Epidermal melanocyte (primary cell): Measurements from ENCODE around the gene RBBP6.
"Not testable (repeated sequence)": the region's sequence is repeated elsewhere in the genome, so short reads cannot be mapped to it uniquely, and the experiment has no call there.

Source experiments
- DNase-seq: peaks from one replicate; pipeline ENCODE4 v3.0.0; 2011; ENCODE audit warnings: low spot score; ENCODE audit not compliant: insufficient read length

Gene RBBP6

GRCh38 chr16:24562811-24563210 lies 23.4 kb downstream of the RBBP6 start:
- DNase-seq: no peak

GRCh38 chr16:24568392-24568791 lies 29.0 kb downstream of the RBBP6 start:
- no peak for DNase-seq

DNA sequence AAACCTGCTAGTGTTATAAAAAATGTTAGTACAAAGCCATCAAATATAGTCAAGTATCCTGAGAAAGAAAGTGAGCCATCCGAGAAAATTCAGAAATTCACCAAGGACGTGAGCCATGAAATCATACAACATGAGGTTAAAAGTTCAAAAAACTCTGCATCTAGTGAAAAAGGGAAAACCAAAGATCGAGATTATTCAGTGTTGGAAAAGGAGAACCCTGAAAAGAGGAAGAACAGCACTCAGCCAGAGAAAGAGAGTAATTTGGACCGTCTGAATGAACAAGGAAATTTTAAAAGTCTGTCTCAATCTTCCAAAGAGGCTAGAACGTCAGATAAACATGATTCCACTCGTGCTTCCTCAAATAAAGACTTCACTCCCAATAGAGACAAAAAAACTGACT lies 31.7 kb downstream of the RBBP6 start:
- DNase-seq: no peak

DNA sequence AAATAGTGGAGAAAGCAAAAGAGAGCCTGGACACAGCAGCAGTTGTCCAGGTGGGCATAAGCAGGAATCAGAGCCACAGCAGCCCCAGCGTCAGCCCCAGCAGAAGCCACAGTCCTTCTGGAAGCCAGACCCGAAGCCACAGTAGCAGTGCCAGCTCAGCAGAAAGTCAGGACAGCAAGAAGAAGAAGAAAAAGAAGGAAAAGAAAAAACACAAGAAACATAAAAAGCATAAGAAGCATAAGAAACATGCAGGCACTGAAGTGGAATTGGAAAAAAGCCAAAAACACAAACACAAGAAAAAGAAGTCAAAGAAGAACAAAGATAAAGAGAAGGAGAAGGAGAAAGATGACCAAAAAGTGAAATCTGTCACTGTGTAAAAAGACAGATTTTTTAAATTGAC lies 32.7 kb downstream of the RBBP6 start:
- DNase-seq: no peak

- DNase-seq: no peak
These were observed 33.8 kb downstream of the RBBP6 start for GRCh38 chr16:24573141-24573540.

DNA sequence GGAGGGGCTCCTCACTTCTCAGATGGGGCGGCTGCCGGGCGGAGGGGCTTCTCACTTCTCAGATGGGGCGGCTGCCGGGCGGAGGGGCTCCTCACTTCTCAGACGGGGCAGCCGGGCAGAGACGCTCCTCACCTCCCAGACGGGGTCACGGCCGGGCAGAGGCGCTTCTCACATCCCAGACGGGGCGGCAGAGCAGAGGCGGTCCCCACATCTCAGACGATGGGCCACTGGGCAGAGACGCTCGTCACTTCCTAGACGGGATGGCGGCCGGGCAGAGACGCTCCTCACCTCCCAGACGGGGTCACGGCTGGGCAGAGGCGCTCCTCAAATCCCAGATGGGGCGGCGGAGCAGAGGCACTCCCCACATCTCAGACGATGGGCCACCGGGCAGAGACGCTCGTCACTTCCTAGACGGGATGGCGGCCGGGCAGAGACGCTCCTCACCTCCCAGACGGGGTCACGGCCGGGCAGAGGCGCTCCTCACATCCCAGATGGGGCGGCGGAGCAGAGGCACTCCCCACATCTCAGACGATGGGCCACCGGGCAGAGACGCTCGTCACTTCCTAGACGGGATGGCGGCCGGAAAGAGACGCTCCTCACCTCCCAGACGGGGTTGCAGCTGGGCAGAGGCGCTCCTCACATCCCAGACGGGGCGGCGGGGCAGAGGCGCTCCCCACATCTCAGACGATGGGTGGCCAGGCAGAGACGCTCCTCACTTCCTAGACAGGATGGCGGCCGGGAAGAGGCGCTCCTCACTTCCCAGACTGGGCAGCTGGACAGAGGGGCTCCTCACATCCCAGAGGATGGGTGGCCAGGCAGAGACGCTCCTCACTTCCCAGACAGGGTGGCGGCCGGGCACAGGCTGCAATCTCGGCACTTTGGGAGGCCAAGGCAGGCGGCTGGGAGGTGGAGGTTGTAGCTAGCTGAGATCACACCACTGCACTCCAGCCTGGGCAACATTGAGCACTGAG lies 35.4 kb downstream of the RBBP6 start:
- DNase-seq: not testable (repeated sequence)

DNA sequence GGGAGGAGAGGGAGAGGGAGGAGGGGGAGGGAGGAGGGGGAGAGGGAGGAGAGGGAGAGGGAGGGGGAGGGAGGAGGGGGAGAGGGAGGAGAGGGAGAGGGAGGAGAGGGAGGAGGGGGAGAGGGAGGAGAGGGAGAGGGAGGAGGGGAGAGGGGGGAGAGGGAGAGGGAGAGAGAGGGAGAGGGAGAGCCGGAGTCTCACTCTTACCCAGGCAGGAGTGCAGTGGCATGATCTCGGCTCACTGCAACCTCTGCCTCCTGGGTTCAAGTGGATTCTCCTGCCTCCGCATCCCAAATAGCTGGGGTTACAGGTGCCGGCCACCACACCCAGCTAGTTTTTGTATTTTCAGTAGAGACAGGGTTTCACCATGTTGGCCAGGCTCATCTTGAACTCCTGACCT lies 36.4 kb downstream of the RBBP6 start:
- DNase-seq: not testable (repeated sequence)

DNA sequence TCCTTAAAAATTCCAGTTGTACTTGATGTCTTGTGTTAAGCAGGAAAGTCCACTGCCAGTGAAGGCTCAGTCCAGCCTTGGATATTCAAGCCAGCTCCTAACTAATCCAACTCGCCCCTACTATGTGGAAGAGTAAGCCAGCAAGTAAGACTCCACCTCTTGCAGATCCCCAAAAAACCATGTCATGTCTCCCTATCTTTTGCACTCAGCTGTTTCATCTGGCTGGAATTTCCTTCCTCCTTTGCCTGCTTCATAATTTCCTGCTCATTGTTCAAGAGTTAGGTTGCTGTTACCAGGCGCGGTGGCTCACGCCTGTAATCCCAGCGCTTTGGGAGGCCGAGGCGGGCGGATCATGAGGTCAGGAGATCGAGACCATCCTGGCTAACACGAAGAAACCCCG lies 37.8 kb downstream of the RBBP6 start:
- DNase-seq: no peak

GRCh38 chr16:24580665-24581064 lies 41.3 kb downstream of the RBBP6 start:
- DNase-seq: no peak

- no peak for DNase-seq
These were observed 44.1 kb downstream of the RBBP6 start for GRCh38 chr16:24583494-24583893.

DNA sequence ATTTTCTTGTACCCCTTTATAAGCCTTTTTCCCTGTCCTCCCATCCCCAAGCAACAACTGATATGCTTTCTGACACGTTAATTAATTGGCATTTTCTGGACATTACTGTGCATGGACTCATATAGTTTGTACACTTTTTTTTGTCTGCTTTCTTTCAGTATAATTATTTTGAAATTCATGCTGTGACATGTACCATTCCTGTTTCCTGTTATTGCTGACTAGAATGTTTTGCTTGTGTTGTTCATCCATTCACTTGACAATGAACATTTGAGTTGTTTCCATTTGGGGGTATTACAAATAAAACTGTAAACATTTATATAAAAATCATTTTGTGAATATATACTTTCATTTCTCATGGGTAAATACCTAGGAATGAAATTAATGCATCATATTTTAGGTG lies 50.6 kb downstream of the RBBP6 start:
- DNase-seq: no peak

- no peak for DNase-seq
These were observed 59.5 kb downstream of the RBBP6 start for GRCh38 chr16:24598777-24599437.

GRCh38 chr16:24609417-24609739 lies 70.0 kb downstream of the RBBP6 start:
- DNase-seq: no peak

DNA sequence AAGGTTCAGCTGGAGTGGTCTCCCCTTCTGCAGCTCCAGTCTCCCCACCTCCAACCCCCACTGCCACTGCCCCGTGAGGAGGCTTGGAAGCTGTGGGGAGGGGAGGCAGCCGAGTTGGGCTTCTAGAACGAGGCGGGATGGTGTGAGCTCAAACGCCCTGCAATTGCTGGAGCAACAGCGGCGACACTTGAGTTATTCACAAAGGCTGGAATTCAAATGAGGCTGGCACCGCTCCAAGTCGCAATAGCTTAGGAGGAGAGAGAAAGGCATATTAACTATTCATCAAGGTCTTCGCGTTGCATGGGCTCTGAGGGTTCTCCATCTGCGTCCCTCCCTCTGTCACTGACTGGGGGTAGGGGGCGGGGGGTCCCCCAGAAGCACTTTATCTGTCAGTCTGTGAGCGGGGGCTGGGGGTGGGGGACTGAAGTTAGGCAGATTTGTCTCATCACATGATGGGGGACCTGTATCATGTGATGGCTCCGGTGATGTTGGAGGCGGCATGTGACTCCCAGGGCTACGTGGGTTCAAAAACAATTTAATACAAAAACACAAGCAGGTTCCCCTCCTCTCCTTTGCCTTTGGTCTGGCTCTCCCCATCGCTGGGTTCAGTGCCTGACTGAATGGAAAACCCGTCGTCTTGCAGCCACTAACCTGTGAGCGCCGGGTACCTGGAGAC lies 70.5 kb downstream of the RBBP6 start:
- no peak for DNase-seq

DNA sequence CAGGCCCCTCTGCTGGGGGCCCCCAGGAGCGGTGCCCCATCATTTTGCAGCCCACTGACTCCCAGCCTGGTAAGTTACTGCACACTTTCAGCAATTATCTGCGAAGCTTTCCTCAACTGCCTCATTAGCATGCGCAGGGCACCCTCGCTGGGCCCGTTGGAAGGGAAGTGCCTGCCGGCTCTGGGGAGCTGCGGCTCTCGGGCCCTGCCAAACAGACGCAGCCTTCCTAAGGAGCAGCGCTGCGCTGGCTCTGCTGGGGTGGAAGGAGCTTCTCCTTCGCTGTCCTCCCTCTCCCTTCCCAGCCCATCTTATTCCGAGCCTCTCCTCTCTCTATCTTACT lies 71.0 kb downstream of the RBBP6 start:
- DNase-seq: no peak

GRCh38 chr16:24611310-24611709 lies 71.9 kb downstream of the RBBP6 start:
- DNase-seq: no peak

GRCh38 chr16:24612656-24613055 lies 73.3 kb downstream of the RBBP6 start:
- no peak for DNase-seq

DNA sequence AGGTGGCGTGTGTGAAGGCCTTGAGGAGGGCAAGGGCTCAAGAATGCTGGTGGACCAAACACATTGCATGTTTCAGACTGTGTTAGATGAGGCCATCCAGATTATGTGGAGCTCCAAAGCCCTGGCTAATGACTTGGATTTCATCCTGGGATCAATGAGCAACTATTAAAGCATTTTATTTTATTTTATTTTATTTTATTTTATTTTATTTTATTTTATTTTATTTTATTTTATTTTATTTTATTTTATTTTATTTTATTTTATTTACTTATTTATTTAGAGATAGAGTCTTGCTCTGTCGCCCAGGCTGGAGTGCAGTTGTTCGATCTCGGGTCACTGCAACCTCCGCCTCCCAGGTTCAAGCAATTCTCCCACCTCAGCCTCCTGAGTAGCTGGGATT lies 73.9 kb downstream of the RBBP6 start:
- DNase-seq: not testable (repeated sequence)

- DNase-seq: no peak
These were observed 78.1 kb downstream of the RBBP6 start for GRCh38 chr16:24617502-24617901.
